Fibroblast of lung (primary cell): ENCODE results near the gene MTG2.

ENCODE experiments used
- CTCF ChIP-seq, 2 donors: IDR thresholded peaks in 1 of 2; conservative IDR thresholded peaks in 1 of 2; 1 replicate in 1 of 2; 2 replicates in 1 of 2; pipeline ENCODE4 v1.5.1; 2011 to 2012; ENCODE audit warnings: low read length in 2 of 2, control low read depth in 1 of 2, inconsistent platforms in 1 of 2, low read depth in 1 of 2, mild to moderate bottlenecking in 1 of 2
- EZH2 ChIP-seq: IDR thresholded peaks from 2 replicates; pipeline ENCODE4 v1.5.1; 2012; ENCODE audit warnings: low read length, control low read depth, mild to moderate bottlenecking; ENCODE audit errors: missing control alignments

DNA sequence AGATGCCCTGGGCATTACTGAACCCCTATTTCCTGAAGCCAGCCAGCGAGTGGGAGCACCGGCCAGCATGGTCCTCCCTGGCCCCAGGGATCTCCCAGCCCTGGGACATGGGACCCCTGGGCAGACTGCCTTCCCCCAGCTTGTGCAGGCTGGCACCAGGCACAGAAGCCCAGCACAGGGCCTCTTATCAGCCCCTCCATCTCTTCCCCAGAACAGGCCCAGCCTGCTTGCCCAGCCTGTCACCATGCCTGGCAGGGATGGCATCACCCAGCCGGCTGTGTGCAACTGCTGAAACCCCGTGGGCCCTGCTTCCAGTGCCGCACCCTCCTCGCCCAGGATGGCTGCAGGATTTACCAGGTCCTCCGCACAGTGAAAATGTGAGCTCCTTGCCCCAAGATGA lies 49.4 kb downstream of the MTG2 start:
- TF ChIP-seq CTCF (conservative IDR thresholded peaks at IDR 0.05 in 1 of 2, IDR thresholded peaks at IDR 0.05 in 1 of 2; ENCODE audit: low read depth in 1 of 2, low read length in 2 of 2) (no peak), EZH2 (no peak)
